K562 (cell line): Measurements from ENCODE around the gene EXOG. TPM values are rescaled to one million over a fixed set of nuclear protein-coding genes. Genes with fewer than 3 reads are reported as not detected.

Experiments used
- ATAC-seq: fragments of 200-7000 bp; cut with Tn5 transposase; 3 replicates; pipeline ENCODE4 v1.9.1; 2020; ENCODE audit warnings: moderate library complexity
- BruUV-seq: library from RNA; stranded (reverse); fragments of 400-500 nt; replicated peaks from 2 replicates; lab custom pipeline; 2021; lab: Mats Ljungman, UMichigan
- CTCF ChIA-PET: fragments of 300-600 bp; formaldehyde crosslinking; extraction: SDS; loops from one replicate; lab custom pipeline; 2021; ENCODE audit warnings: low intra/inter-chr PET ratio; lab: Yijun Ruan, JAX
- POLR2A ChIA-PET: fragments of 300-600, 350-650 bp; sonication (Branson Sonifier 250); formaldehyde crosslinking; extraction: SDS; loops from one replicate; lab custom pipeline; 2021; ENCODE audit warnings: antibody characterized with exemption, inconsistent platforms; lab: Yijun Ruan, JAX
- DNase-seq, 4 experiments: peaks; one replicate each; pipeline versions ENCODE4 v3.0.0 to v3.0.0-alpha.2; 2011 to 2018; ENCODE audit warnings: low spot score in 3 of 4, mixed read lengths in 3 of 4; ENCODE audit errors: extremely low read depth in 1 of 4
- FAIRE-seq: peaks from 2 replicates; lab custom pipeline; 2011; peaks lifted over from hg19 to GRCh38; lab: Jason Lieb, UNC
- H2AFZ ChIP-seq: 2 replicates; pipeline ENCODE4 v1.6.0; 2011; ENCODE audit warnings: low read depth, low read length, control low read depth, inconsistent platforms
- H3K27ac ChIP-seq: fragments of 200-600 bp; 3 replicates; pipeline ENCODE4 v1.8.0; 2011; ENCODE audit warnings: low read depth, mild to moderate bottlenecking, control low read depth, inconsistent platforms, low read length, moderate library complexity, mixed read lengths; ENCODE audit errors: extremely low read depth
- H3K27me3 ChIP-seq, 2 experiments: fragments of 300-600 bp in 1 of 2; 2 replicates in 1 of 2; 3 replicates in 1 of 2; pipeline versions ENCODE4 v1.6.0 to v1.8.0; 2011; ENCODE audit warnings: inconsistent platforms in 2 of 2, low read length in 2 of 2, mild to moderate bottlenecking in 1 of 2, mixed read lengths in 1 of 2, moderate library complexity in 1 of 2; ENCODE audit not compliant: control insufficient read depth in 2 of 2, insufficient read depth in 2 of 2
- H3K36me3 ChIP-seq: fragments of 300-600 bp; 3 replicates; pipeline ENCODE4 v1.8.0; 2011; ENCODE audit warnings: mild to moderate bottlenecking, low read length, inconsistent platforms; ENCODE audit not compliant: control insufficient read depth, insufficient read depth
- H3K4me1 ChIP-seq, 2 experiments: fragments of 200-600 bp in 1 of 2; replicated peaks in 1 of 2; 2 replicates in 1 of 2; 3 replicates in 1 of 2; pipeline versions ENCODE4 v1.5.1 to v1.8.0; 2011; ENCODE audit warnings: inconsistent platforms in 2 of 2, low read length in 2 of 2, mild to moderate bottlenecking in 1 of 2, mixed read lengths in 1 of 2, moderate library complexity in 1 of 2; ENCODE audit not compliant: control insufficient read depth in 2 of 2, insufficient read depth in 2 of 2
- H3K4me2 ChIP-seq: 2 replicates; pipeline ENCODE4 v1.6.1; 2011; ENCODE audit warnings: low read length, control low read depth, inconsistent platforms, mixed read lengths; ENCODE audit not compliant: insufficient read depth
- H3K4me3 ChIP-seq: fragments of 200-600 bp; sonication (generic), shearing (Covaris generic); 2 replicates; pipeline ENCODE4 v1.5.1; 2016; ENCODE audit warnings: control low read depth, inconsistent platforms
- H3K79me2 ChIP-seq: fragments of 200-600 bp; 3 replicates; pipeline ENCODE4 v1.8.0; 2011; ENCODE audit warnings: low read length, inconsistent platforms; ENCODE audit not compliant: control insufficient read depth, insufficient read depth
- H3K9ac ChIP-seq, 2 experiments: 2 replicates each; pipeline versions ENCODE4 v1.6.0 to v1.6.1; 2011; ENCODE audit warnings: low read depth in 2 of 2, low read length in 2 of 2, control low read depth in 1 of 2, inconsistent platforms in 1 of 2, mild to moderate bottlenecking in 1 of 2, mixed read lengths in 1 of 2; ENCODE audit not compliant: insufficient read depth in 1 of 2
- H3K9me1 ChIP-seq: one replicate; pipeline ENCODE4 v1.6.0; 2011; ENCODE audit warnings: inconsistent platforms, mild to moderate bottlenecking, low read length, moderate library complexity; ENCODE audit not compliant: control insufficient read depth, insufficient read depth
- H3K9me3 ChIP-seq: replicated peaks from 2 replicates; pipeline ENCODE4 v1.5.1; 2011; ENCODE audit warnings: low read depth, low read length, inconsistent platforms; ENCODE audit not compliant: control insufficient read depth, insufficient read depth
- H4K20me1 ChIP-seq: replicated peaks from 2 replicates; pipeline ENCODE4 v1.6.1; 2011; ENCODE audit warnings: low read length, inconsistent platforms, mixed read lengths; ENCODE audit not compliant: control insufficient read depth, insufficient read depth
- ETS2 ChIP-seq: IDR thresholded peaks from 2 replicates; pipeline ENCODE4 v1.6.1; 2016; ENCODE audit warnings: borderline replicate concordance, missing genetic modification characterization, mild to moderate bottlenecking, moderate library complexity, missing compliant biosample characterization; ENCODE audit not compliant: poor library complexity, severe bottlenecking
- GABPA ChIP-seq: fragments of 200-800 bp; sonication (Bioruptor generic); conservative IDR thresholded peaks from 2 replicates; pipeline ENCODE4 v1.6.1; 2016; ENCODE audit warnings: low read depth, missing genetic modification characterization, missing compliant biosample characterization
- TBP ChIP-seq: optimal IDR thresholded peaks from 2 replicates; pipeline ENCODE3; 2011; ENCODE audit warnings: low read depth, low read length, improper control_type of control experiment
- ZNF354B ChIP-seq: fragments of 250-450 bp; sonication (Bioruptor Pico); IDR thresholded peaks from 2 replicates; pipeline ENCODE4 v1.4.0; 2020
- ZNF695 ChIP-seq: fragments of 450-650 bp; formaldehyde crosslinking; IDR thresholded peaks from 2 replicates; pipeline ENCODE4 v1.4.0; 2020; ENCODE audit warnings: mild to moderate bottlenecking, moderate library complexity
- WGBS: fragments of 100-300 bp; shearing (Covaris generic); methylation state at CpG from one replicate; pipeline ENCODE4 v1.1.6; 2016; ENCODE audit warnings: low coverage, mixed read lengths; ENCODE audit not compliant: insufficient coverage; ENCODE audit errors: missing lambda C conversion rate; 5-methylcytosine and 5-hydroxymethylcytosine counted together
- in situ Hi-C: fragments of 300-500 bp; cut with MboI; formaldehyde crosslinking; loops from 4 replicates; pipeline ENCODE4 v1.15.0; 2018; ENCODE audit warnings: inconsistent platforms, mixed read lengths
- intact Hi-C: fragments of 100-400 bp; cut with micrococcal nuclease; formaldehyde crosslinking; loops from 2 replicates; pipeline ENCODE4 v1.14.2; 2022
- polyA plus RNA-seq, 8 experiments: library from polyadenylated mRNA; depleted of rRNA in 4 of 8; stranded (reverse) in 5 of 8; unstranded in 3 of 8; fragments of >200 nt; fragmentation: Nextera tagmentation in 2 of 8; fragmentation: Illumina TruSeq in 1 of 8; extraction: Ambion mirVana in 2 of 8; extraction: Trizol in 1 of 8; gene quantifications; 2 replicates each; pipeline versions ENCODE4 v1.2.1 to v1.2.3, GENCODE V29; 2011 to 2014; ENCODE audit warnings: inconsistent platforms in 1 of 8, missing spikeins in 1 of 8
- total RNA-seq, 7 experiments: library from RNA; depleted of rRNA in 6 of 7; stranded (reverse); fragments of >200 nt in 6 of 7; fragmentation: Illumina TruSeq in 2 of 7; extraction: Trizol in 2 of 7; gene quantifications; 2 replicates each; pipeline versions ENCODE4 v1.2.1 to v1.2.3, GENCODE V29; 2011 to 2021; ENCODE audit warnings: low replicate concordance in 1 of 7

Gene EXOG
- total and polyA plus RNA-seq, 9 of the 15 experiments (the other 6 are each of a cell fraction or from before 2014, with no cell fraction given), result 10.8 to 21.7 (median 14.8) TPM

DNA sequence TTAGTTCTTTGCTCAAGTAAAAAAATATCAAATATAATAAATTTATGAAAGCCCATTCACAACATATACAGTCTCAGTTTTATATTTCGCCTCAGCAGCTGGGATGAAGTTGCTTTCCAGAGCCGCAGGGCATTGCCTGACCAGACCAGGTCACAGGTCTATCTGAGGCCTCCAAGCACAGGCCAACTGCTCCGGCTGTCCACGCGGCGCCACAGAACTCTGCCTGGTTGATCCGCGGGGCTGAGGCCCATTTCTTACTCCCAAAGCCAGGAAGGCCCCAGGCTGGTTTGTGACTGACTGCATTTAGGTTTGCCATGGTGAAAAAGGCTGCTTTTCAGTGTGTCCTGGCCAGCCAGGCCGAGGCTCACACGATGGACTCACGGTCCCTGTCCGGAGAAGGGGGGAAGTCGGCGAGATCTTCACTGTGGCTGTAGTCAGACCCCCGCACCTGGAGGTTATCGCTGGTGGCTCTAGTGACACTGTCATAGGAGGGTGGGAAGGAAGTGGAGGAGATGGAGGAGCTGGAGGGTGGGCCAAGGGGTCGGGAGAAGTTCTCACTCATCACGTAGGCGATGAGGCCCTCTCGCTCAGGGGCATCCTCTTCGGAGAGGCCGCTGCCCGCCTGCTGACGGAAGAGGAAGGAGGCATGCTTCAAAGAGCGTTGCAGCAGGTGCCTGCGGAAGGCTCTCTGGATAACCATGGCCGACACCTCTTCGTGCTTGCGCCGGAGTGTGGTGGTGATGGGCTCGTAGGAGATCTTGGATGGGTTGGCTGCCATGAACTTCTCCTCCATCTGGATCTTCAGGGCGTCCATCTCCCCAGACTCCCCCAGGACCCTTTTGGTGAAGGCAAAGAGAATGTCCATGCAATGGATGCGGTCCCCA, 54.1 kb downstream of the EXOG start:
- peak overlapping the region in 1 of 2 experiments; percentile 16; a peak in 1 of 4 replicates for H3K9ac ChIP-seq
- in situ Hi-C loops (no loop called here), intact Hi-C loops (no loop called here)
- no peaks in the 10 kb centered on the region for H3K79me2 ChIP-seq
- H3K27me3 ChIP-seq, result peaks cover 52 to 72% of the 10 kb centered on the region in 2 experiments
- BruUV-seq, result no TSS peak
- no peaks in the 10 kb centered on the region for H3K36me3 ChIP-seq
- H3K4me1 ChIP-seq, result no peaks in the 10 kb centered on the region; a peak in 1 of 5 replicates
- H2AFZ ChIP-seq, result no peak overlapping the region
- ChIA-PET CTCF (no interaction called here), POLR2A (no interaction called here)
- TF ChIP-seq ZNF354B (CRISPR knock-in tag), result no peak
- no peak for TF ChIP-seq TBP
- no peak for TF ChIP-seq ETS2 (tag)
- TF ChIP-seq ZNF695 (CRISPR knock-in tag), result no peak
- TF ChIP-seq GABPA (tag), result no peak
- H3K4me2 ChIP-seq, result no peak overlapping the region
- H3K9me3 ChIP-seq, result no peaks in the 10 kb centered on the region
- WGBS, result 7% methylated on average over 33 of the region's 33 CpGs
- peak; percentile 33; the same call in 2 of the 3 replicates for ATAC-seq
- no peak for FAIRE-seq
- H3K9me1 ChIP-seq, result no peaks in the 10 kb centered on the region
- no peaks in the 10 kb centered on the region; the same call in 1 of the 2 replicates for H4K20me1 ChIP-seq
- no peak overlapping the region for H3K4me3 ChIP-seq
- DNase-seq, result no peak
- no peak overlapping the region for H3K27ac ChIP-seq
